WTC11 (cell line): Measurements from ENCODE around the gene COL4A2.

ENCODE experiments used
- FOXP1 ChIP-seq: sonication (generic); formaldehyde crosslinking; IDR thresholded peaks from 2 replicates; pipeline ENCODE4 v1.8.0; 2022; ENCODE audit warnings: missing genetic modification reagents, mild to moderate bottlenecking, moderate library complexity, borderline replicate concordance
- GRHL2 ChIP-seq: fragments of 250-450 bp; sonication (Bioruptor Pico); IDR thresholded peaks from 2 replicates; pipeline ENCODE4 v1.8.0; 2022; ENCODE audit warnings: mild to moderate bottlenecking, moderate library complexity; ENCODE audit not compliant: insufficient replicate concordance, severe bottlenecking
- JUN ChIP-seq: sonication (generic); formaldehyde crosslinking; IDR thresholded peaks from 2 replicates; pipeline ENCODE4 v1.8.0; 2023; ENCODE audit warnings: mild to moderate bottlenecking, missing genetic modification reagents
- TEAD4 ChIP-seq: sonication (generic); formaldehyde crosslinking; IDR thresholded peaks from 2 replicates; pipeline ENCODE4 v1.8.0; 2022; ENCODE audit warnings: mild to moderate bottlenecking, missing genetic modification reagents
- ZNF121 ChIP-seq: sonication (generic); formaldehyde crosslinking; IDR thresholded peaks from 2 replicates; pipeline ENCODE4 v1.8.0; 2023; ENCODE audit warnings: missing genetic modification reagents
- TF ChIP-seq, protein P1 (sequence below): fragments of 250-450 bp; sonication (Bioruptor Pico); IDR thresholded peaks from 2 replicates; pipeline ENCODE4 v1.9.0; 2021; ENCODE audit warnings: mild to moderate bottlenecking
- TF ChIP-seq, protein P2 (sequence below): fragments of 200-600 bp; IDR thresholded peaks from 2 replicates; pipeline ENCODE4 v1.8.0; 2022; ENCODE audit warnings: antibody characterized with exemption
- TF ChIP-seq, protein P3 (sequence below): sonication (generic); formaldehyde crosslinking; IDR thresholded peaks from 2 replicates; pipeline ENCODE4 v1.8.1; 2022; ENCODE audit warnings: mild to moderate bottlenecking, missing genetic modification reagents, moderate library complexity, borderline replicate concordance
- TF ChIP-seq, protein P4 (sequence below): sonication (generic); formaldehyde crosslinking; IDR thresholded peaks from 2 replicates; pipeline ENCODE4 v1.8.1; 2023; ENCODE audit warnings: mild to moderate bottlenecking, missing genetic modification reagents, moderate library complexity
- TF ChIP-seq, protein P5 (sequence below): sonication (generic); formaldehyde crosslinking; IDR thresholded peaks from 2 replicates; pipeline ENCODE4 v1.8.1; 2023; ENCODE audit warnings: mild to moderate bottlenecking, missing genetic modification reagents, borderline replicate concordance
- TF ChIP-seq, protein P6 (sequence below): sonication (generic); formaldehyde crosslinking; IDR thresholded peaks from 2 replicates; pipeline ENCODE4 v1.8.0; 2023; ENCODE audit warnings: missing genetic modification reagents

DNA sequence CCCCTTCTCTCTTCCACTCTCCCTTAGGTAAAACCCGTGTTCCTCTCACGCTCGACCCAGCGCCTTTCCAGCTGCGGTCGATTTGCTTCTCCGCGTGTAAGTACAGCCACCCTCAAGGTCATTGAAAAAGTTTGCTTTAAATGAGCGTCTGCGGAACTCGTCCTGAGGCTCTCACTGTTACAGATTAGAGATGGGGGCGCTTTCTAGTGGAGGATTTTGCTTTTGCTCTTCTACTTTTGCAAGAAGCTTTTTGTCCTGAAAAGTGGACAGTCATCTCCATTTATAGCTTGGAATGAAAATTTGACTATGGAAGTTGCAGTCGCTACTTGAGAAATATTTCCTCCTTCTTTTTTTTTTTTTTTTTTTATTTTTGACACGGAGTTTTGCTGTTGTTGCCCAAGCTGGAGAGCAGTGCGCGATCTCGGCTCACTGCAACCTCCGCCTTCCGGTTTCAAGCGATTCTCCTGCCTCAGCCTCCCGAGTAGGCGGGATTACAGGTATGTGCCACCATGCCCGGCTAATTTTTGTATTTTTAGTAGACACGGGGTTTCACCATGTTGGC, 255.0 kb downstream of the COL4A2 start:
- TF ChIP-seq, protein P1, sequence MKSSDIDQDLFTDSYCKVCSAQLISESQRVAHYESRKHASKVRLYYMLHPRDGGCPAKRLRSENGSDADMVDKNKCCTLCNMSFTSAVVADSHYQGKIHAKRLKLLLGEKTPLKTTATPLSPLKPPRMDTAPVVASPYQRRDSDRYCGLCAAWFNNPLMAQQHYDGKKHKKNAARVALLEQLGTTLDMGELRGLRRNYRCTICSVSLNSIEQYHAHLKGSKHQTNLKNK (CRISPR knock-in tag): no peak
- TF ChIP-seq, protein P2, sequence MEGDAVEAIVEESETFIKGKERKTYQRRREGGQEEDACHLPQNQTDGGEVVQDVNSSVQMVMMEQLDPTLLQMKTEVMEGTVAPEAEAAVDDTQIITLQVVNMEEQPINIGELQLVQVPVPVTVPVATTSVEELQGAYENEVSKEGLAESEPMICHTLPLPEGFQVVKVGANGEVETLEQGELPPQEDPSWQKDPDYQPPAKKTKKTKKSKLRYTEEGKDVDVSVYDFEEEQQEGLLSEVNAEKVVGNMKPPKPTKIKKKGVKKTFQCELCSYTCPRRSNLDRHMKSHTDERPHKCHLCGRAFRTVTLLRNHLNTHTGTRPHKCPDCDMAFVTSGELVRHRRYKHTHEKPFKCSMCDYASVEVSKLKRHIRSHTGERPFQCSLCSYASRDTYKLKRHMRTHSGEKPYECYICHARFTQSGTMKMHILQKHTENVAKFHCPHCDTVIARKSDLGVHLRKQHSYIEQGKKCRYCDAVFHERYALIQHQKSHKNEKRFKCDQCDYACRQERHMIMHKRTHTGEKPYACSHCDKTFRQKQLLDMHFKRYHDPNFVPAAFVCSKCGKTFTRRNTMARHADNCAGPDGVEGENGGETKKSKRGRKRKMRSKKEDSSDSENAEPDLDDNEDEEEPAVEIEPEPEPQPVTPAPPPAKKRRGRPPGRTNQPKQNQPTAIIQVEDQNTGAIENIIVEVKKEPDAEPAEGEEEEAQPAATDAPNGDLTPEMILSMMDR: no peak
- TF ChIP-seq JUN (CRISPR knock-in tag): no peak
- no peak for TF ChIP-seq GRHL2 (CRISPR knock-in tag)
- TF ChIP-seq, protein P3, sequence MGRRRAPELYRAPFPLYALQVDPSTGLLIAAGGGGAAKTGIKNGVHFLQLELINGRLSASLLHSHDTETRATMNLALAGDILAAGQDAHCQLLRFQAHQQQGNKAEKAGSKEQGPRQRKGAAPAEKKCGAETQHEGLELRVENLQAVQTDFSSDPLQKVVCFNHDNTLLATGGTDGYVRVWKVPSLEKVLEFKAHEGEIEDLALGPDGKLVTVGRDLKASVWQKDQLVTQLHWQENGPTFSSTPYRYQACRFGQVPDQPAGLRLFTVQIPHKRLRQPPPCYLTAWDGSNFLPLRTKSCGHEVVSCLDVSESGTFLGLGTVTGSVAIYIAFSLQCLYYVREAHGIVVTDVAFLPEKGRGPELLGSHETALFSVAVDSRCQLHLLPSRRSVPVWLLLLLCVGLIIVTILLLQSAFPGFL (CRISPR knock-in tag): no peak
- TF ChIP-seq FOXP1 (CRISPR knock-in tag): no peak
- TF ChIP-seq, protein P4, sequence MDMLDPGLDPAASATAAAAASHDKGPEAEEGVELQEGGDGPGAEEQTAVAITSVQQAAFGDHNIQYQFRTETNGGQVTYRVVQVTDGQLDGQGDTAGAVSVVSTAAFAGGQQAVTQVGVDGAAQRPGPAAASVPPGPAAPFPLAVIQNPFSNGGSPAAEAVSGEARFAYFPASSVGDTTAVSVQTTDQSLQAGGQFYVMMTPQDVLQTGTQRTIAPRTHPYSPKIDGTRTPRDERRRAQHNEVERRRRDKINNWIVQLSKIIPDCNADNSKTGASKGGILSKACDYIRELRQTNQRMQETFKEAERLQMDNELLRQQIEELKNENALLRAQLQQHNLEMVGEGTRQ (CRISPR knock-in tag): no peak
- TF ChIP-seq, protein P5, sequence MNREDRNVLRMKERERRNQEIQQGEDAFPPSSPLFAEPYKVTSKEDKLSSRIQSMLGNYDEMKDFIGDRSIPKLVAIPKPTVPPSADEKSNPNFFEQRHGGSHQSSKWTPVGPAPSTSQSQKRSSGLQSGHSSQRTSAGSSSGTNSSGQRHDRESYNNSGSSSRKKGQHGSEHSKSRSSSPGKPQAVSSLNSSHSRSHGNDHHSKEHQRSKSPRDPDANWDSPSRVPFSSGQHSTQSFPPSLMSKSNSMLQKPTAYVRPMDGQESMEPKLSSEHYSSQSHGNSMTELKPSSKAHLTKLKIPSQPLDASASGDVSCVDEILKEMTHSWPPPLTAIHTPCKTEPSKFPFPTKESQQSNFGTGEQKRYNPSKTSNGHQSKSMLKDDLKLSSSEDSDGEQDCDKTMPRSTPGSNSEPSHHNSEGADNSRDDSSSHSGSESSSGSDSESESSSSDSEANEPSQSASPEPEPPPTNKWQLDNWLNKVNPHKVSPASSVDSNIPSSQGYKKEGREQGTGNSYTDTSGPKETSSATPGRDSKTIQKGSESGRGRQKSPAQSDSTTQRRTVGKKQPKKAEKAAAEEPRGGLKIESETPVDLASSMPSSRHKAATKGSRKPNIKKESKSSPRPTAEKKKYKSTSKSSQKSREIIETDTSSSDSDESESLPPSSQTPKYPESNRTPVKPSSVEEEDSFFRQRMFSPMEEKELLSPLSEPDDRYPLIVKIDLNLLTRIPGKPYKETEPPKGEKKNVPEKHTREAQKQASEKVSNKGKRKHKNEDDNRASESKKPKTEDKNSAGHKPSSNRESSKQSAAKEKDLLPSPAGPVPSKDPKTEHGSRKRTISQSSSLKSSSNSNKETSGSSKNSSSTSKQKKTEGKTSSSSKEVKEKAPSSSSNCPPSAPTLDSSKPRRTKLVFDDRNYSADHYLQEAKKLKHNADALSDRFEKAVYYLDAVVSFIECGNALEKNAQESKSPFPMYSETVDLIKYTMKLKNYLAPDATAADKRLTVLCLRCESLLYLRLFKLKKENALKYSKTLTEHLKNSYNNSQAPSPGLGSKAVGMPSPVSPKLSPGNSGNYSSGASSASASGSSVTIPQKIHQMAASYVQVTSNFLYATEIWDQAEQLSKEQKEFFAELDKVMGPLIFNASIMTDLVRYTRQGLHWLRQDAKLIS (CRISPR knock-in tag): no peak
- no peak for TF ChIP-seq ZNF121
- TF ChIP-seq TEAD4 (CRISPR knock-in tag): no peak
- TF ChIP-seq, protein P6, sequence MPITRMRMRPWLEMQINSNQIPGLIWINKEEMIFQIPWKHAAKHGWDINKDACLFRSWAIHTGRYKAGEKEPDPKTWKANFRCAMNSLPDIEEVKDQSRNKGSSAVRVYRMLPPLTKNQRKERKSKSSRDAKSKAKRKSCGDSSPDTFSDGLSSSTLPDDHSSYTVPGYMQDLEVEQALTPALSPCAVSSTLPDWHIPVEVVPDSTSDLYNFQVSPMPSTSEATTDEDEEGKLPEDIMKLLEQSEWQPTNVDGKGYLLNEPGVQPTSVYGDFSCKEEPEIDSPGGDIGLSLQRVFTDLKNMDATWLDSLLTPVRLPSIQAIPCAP (CRISPR knock-in tag): no peak
